ENCODE measurements around the gene CSNK1G1. TPM values are rescaled to one million over a fixed set of nuclear protein-coding genes. Genes with fewer than 3 reads are reported as not detected.

The CSNK1G1 gene
- polyA plus RNA-seq, 2 of the 4 experiments (the other 2 are of a cell fraction), result 11.0 to 36.3 TPM

- no peaks in the 10 kb centered on the region for H3K9me3 ChIP-seq
- CTCF ChIA-PET, result interaction anchor here (0.7 to 1.4 kb wide), 7 partner anchors 8 to 1321 kb away, joined by 3 to 6 read pairs (median 4); no protein-coding TSS in a partner anchor
- no peaks in the 10 kb centered on the region for H3K4me1 ChIP-seq
- H3K4me2 ChIP-seq, result no peak overlapping the region
- ATAC-seq, result peak; percentile 80 to 83
- peak in 1 of 2 experiments; percentile 22 for DNase-seq (ENCODE audit: low read depth in 1 of 2, low spot score in 1 of 2)
- POLR2A ChIA-PET, result no interaction called here
- H3K4me3 ChIP-seq, result no peak overlapping the region
- H3K27ac ChIP-seq, result no peak overlapping the region
- TF ChIP-seq NR3C1 (IDR thresholded peaks at IDR 0.05) (no peak), RARB (CRISPR knock-in tag; IDR thresholded peaks at IDR 0.05) (no peak), FOSB (CRISPR knock-in tag; IDR thresholded peaks at IDR 0.05) (no peak), POLR2AphosphoS2 (conservative IDR thresholded peaks at IDR 0.05; ENCODE audit: low read length) (no peak), NFE2L2 (conservative IDR thresholded peaks at IDR 0.05; ENCODE audit: low read length) (no peak), NPAS2 (CRISPR knock-in tag; IDR thresholded peaks at IDR 0.05; ENCODE audit: borderline replicate concordance) (no peak)
- FAIRE-seq, result no peak
- WGBS (ENCODE audit: missing lambda C conversion rate), result 82% methylated on average over 6 of the region's 6 CpGs
These were observed 162.0 kb downstream of the CSNK1G1 start for GRCh38 chr15:64193971-64194370.

GRCh38 chr15:64191971-64192830 is 163.8 kb downstream of the CSNK1G1 start:
- 89% methylated on average over 5 of the region's 5 CpGs for WGBS (ENCODE audit: missing lambda C conversion rate)
- H3K9me3 ChIP-seq, result no peaks in the 10 kb centered on the region
- ChIA-PET POLR2A (no interaction called here), CTCF (interaction anchor here (1.0 to 1.6 kb wide), 3 partner anchors 14 to 39 kb away, joined by 3 to 4 read pairs (median 4); no protein-coding TSS in a partner anchor)
- H3K4me2 ChIP-seq, result no peak overlapping the region
- no peak overlapping the region for H3K4me3 ChIP-seq
- TF ChIP-seq KDM1A (IDR thresholded peaks at IDR 0.05; ENCODE audit: low read depth) (no peak), HOXA7 (CRISPR knock-in tag; IDR thresholded peaks at IDR 0.05) (no peak), PHF8 (IDR thresholded peaks at IDR 0.05; ENCODE audit: borderline replicate concordance, low read depth) (no peak), HMGXB4 (CRISPR knock-in tag; IDR thresholded peaks at IDR 0.05; ENCODE audit: borderline replicate concordance) (no peak), HDAC2 (IDR thresholded peaks at IDR 0.05) (no peak), BCL3 (IDR thresholded peaks at IDR 0.05) (no peak), JUNB (IDR thresholded peaks at IDR 0.05) (no peak), ZC3H11A (IDR thresholded peaks at IDR 0.05) (no peak), TFCP2L1 (CRISPR knock-in tag; IDR thresholded peaks at IDR 0.05) (no peak), RFX5 (IDR thresholded peaks at IDR 0.05) (no peak), REST (IDR thresholded peaks at IDR 0.05) (no peak), RCOR1 (IDR thresholded peaks at IDR 0.05; ENCODE audit: low read depth, low read length) (no peak)
- ATAC-seq (no peak), DNase-seq (ENCODE audit: low read depth in 1 of 2, low spot score in 1 of 2) (no peak), FAIRE-seq (peak; percentile 59)
- no peak overlapping the region for H3K27ac ChIP-seq
- no peaks in the 10 kb centered on the region for H3K4me1 ChIP-seq

Measured in A549 (cell line).